Urothelium cell line (cell line): ENCODE data around the gene ZCCHC9.

Source experiments
- DNase-seq: peaks from one replicate; pipeline ENCODE4 v3.0.0; 2011; ENCODE audit warnings: low spot score, mixed read lengths
- FAIRE-seq: peaks from 2 replicates; lab custom pipeline; 2011; peaks lifted over from hg19 to GRCh38; lab: Jason Lieb, UNC

ZCCHC9 gene

GRCh38 chr5:81354093-81354492, 52.7 kb downstream of the ZCCHC9 start:
- DNase-seq (no peak), FAIRE-seq (no peak)

- no peak for FAIRE-seq
- no peak for DNase-seq
Measured at GRCh38 chr5:81355291-81356251, 54.2 kb downstream of the ZCCHC9 start.

DNA sequence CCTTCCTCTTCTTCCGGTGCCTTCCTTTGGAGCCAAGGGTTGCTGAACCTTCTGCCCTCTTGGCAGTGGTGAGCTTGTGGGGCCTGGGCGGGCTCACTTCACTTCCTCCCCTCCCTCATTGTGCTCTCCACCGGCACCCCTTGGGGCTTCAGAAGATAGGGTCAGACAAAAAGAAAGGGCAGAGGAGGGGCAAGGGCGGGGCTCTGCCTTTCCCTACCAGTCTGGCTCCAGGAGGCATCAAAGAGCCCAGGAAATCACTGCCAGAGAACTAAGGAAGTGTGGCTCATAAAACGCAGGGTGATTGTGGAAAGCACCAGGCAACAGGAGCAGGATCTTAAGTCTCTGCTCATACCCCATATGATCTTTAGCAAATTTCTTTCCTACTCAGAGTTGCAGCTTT, 57.7 kb downstream of the ZCCHC9 start:
- FAIRE-seq, result no peak
- DNase-seq, result no peak

DNA sequence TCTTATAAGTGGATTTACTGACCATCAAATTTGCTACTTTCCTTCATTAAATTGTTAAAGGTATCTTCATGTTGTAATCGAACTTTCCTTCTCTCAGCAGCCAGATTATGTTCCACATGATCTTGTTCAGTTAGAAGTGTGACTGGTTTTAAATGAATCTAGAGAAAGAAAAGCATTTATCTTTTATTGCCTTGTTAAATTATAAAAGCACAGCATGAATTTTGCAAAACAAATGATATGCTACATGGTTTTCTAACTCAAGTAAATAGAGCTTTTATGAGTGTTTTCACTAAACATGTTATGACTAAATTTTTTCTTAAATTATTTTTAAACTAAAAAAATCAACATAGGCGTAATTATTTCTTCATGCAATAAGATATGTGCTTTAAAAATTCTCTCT, 58.5 kb downstream of the ZCCHC9 start:
- FAIRE-seq (no peak), DNase-seq (no peak)

- DNase-seq, result no peak
- FAIRE-seq, result no peak
Measured at GRCh38 chr5:81360640-81361039, 59.3 kb downstream of the ZCCHC9 start.

GRCh38 chr5:81361600-81361999, 60.2 kb downstream of the ZCCHC9 start:
- DNase-seq, result no peak

More at GRCh38 chr5:81361600-81361999, 60.2 kb downstream of the ZCCHC9 start:
- no peak for FAIRE-seq
